Measurements from ENCODE around the gene CYP19A1. TPM values are rescaled to one million over a fixed set of nuclear protein-coding genes. Genes with fewer than 3 reads are reported as not detected.

CYP19A1 gene
- total RNA-seq, 1 donor from 2014 or later: not detected

DNA sequence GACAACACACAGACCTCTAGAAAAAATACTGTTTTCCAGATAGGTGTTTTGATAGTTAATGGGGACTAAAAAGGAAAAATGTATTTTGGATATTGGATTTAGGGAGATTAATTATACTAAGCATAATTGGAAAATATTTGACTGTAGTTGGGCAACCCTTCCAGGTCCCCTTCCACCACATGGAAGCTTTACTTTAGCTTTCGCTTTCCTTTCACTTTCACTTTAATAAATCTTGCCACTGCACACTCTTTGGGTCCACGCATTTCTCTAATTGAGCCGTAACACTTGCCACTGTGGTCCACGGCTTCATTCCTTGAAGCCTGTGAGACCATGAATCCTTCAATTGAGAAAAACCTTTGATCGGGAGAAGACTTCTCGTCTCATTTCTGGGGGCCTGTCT, 18.6 kb upstream of the CYP19A1 start:
- ATAC-seq: no peak

DNA sequence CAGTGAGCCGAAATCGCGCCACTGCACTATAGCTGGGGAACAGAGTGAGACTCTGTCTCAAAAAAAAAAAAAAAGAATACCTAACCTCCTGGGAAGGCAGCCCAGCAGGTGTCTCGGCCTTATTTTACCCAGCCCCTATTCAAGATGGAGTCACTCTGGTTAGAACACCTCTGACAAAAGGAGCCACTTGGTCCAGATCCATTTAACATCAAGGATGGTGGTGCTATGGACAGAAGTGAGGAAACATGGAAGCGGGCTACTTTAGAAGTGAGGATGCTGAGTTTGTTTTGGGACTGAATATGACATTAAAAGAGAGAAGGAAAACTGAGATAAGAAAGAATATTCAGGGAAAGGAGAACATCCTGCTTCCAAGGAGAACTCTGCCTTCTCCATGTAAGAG, 17.8 kb upstream of the CYP19A1 start:
- ATAC-seq: no peak

DNA sequence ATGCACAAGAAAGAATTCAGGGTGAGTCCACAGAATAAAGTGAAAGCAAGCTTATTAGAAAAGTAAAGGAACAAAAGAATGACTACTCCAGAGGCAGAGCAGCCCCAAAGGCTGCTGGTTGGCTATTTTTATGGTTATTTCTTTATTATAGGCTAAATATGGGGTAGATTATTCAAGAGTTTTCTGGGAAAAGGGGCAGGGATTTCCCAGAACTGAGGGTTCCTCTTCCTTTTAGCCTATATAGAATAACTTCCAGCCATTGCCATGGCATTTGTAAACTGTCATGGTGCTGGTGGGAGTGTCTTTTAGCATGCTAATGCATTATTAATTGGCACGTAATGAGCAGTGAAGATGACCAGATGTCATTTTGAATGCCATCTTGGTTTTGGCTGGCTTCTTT, 16.7 kb upstream of the CYP19A1 start:
- no peak for ATAC-seq

DNA sequence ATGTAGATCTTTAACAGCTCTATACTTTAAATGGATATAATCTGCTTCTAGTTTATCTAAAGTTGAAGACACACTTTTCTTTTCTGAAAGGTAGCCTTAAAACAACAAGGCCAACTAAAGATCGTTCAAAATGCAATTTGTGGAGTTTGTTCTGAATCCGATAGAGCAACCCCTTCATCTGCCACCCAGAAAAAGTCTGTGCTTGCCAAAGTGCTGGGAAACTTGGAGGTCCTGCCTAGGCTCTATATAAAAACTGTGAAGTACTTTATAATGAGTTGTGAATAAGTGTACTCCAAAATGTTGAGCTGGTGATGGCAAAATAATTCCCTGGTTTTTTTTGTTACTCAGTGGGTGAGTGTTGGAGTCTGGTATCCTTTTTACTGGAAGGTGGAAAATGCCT, 15.6 kb upstream of the CYP19A1 start:
- no peak for ATAC-seq

DNA sequence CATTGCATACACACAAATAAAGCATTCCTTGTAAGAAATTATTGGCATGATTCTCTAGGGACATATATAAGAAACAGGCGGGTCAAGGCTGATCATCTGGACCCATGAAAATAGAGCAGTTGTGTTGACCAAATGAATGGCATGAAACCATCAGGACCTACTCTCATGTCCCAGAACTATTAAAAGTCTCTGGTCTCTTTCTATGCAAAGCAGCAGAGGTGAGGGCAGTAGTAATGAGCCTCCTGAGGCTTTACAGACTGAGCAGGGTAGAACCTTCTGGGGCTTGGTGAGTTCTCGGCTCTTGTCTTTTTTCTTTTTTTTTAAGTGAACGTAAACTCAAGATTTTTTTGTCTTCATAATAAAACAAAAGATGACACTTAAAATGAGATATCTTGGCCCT, 12.3 kb upstream of the CYP19A1 start:
- ATAC-seq: no peak

DNA sequence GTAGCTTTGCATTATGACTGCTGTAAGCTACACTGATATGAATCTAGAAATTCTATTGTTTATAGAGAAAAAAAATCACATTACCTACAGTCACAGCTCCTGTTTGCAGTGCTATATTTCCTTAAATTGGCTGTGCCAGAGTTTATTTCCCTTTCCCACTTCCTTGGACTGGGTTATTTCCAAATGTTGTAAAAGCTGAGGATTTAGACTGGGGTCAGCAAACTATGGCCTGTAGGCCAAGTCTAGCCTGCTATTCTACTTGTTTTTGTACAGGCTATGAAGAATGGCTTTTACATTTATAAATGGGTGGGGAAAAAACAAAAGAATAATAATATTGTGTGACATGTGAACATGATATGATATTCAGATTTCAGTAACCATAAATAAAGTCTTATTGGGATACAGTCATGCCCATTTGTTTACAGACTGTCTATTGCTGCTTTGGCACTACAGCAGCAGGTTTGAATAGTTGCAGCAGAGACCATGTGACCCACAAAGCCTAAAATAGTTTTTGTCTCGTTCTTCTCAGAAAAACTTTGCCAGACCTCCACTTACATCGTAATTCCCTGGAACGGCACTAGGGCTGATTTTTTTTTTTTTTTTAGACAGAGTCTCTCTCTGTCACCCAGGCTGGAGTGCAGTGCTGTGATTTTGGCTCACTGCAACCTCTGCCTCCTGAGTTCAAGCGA, 10.9 kb upstream of the CYP19A1 start:
- ATAC-seq: no peak

DNA sequence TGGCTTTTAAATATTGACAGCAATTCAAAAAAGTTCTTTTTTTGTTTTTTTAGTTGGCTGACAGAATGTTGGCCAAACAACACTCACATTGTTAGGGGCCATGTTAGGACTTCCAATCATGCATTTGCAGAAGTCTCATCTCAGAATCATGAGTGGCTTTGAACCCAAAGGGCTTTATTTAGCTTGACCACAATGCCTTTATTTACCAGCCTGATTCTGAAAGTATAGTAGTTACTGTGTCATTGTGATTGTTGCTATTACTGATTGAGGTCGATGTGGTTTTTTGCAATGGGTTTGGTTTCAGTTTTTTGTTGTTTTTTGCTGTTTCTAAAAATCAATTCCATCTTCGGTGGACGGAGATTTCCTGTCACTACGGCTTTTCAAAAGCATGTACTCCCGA, 10.3 kb upstream of the CYP19A1 start:
- no peak for ATAC-seq

DNA sequence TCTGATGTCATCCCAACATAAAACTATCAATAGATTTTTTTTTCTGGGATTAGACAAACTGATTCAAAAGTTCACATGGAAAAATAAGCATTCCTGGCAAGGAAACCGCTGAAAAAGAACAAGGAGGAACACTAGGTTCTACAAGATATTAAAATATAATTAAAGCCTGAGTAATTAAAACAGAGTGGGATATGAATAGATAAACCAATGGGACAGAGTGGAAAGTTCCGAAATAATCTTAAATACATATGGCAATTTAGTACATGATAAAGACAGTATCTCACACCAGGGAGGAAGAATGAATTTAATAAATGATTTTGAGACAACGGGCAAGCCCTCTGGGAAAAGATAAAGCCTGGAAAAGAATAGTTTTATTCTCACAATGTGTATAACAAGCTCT, 7.7 kb upstream of the CYP19A1 start:
- no peak for ATAC-seq

DNA sequence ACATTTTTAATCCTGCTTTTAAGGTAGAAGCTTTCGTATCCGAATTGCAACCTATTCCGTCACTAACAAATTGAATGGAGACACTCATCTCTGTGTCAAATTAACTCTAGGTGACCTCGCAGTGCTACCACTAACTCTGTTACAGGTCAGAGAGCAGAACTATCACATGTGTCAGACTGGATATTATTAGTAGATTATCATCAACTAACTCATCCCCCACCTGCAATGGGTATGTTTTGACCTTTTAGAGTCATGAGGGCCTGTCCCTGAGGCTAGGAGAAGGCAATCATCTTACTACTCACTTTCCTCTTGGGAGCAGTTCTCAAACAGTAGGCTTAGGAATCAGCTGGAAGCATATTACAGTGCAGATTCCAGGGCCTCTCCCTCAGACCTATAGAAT, 5.1 kb upstream of the CYP19A1 start:
- no peak for ATAC-seq

DNA sequence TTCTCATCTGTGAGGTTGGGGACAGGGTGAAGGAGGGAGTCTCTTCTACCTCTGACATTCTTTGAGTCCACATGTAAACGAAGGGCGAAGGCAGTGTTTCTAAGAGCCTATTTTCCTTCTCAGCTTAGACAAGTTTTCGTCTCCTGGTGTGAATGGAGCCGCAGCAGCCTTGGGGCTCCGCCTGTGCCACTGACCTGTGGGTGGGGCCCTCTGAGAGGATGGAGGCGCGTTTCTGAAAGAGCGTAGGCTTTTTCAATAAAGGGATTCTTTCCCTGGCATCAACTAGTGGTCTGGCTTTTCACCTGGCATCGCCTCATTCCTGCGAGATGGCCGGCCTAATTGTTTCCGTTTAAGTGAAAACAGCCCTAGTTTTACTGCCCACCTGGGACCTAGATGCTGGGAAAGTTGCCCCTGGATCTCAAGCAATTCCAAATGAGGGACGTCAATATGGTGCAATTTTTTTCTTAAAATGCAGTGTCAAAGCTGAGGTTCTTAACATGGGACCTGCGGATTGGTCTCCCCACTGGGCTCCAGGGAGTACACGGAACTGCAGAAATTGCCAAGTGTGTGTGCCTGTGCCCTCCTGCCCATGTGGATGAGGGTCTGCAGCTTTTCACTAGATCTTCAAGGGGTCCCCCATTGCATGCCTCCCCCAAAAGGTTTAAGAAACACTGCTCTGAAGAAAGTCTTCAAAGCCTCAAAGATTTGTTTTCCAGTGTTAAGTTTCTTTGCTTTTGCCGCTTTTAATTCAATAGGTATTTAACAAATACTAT, 4.0 kb upstream of the CYP19A1 start:
- no peak for ATAC-seq

DNA sequence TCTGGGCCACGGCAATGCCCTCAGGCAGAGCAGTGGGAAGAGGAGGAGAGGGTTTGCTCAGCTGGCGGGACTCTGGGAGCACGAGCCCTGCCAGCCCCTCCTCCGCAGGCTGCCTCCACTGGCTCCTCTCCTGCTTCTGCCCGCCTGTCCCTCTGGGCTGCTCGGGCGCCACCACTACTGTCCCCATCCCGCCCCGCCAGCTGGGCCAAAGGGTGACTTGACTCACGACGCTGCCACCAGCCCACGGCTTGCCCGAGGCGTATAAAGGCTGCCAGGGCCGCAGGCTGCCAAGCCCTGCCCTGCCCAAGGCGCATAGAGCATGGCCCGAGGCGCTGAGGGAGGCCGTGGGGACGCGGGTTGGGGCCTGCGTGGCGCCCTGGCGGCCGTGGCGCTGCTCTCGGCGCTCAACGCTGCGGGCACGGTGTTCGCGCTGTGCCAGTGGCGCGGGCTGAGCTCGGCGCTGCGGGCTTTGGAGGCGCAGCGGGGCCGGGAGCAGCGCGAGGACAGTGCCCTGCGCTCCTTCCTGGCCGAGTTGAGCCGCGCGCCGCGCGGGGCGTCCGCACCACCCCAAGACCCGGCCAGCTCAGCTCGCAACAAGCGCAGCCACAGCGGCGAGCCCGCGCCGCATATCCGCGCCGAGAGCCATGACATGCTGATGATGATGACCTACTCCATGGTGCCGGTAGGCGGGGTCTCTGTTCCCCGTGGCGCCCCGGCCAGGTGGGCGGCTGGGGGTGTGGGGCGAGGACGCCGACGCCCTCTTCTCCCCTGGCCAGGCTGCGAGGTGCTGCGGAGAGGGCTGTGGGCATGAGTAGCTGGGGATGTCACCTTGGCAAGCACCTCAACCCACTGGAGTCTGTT, 3.2 kb upstream of the CYP19A1 start, which contains the start of gene GLDN:
Gene GLDN, plus strand, starts transcription at position 290 of the 861 bp plus-strand sequence. Its CDS starts 30 bp downstream, at position 320.
- peak; percentile 47 for ATAC-seq

DNA sequence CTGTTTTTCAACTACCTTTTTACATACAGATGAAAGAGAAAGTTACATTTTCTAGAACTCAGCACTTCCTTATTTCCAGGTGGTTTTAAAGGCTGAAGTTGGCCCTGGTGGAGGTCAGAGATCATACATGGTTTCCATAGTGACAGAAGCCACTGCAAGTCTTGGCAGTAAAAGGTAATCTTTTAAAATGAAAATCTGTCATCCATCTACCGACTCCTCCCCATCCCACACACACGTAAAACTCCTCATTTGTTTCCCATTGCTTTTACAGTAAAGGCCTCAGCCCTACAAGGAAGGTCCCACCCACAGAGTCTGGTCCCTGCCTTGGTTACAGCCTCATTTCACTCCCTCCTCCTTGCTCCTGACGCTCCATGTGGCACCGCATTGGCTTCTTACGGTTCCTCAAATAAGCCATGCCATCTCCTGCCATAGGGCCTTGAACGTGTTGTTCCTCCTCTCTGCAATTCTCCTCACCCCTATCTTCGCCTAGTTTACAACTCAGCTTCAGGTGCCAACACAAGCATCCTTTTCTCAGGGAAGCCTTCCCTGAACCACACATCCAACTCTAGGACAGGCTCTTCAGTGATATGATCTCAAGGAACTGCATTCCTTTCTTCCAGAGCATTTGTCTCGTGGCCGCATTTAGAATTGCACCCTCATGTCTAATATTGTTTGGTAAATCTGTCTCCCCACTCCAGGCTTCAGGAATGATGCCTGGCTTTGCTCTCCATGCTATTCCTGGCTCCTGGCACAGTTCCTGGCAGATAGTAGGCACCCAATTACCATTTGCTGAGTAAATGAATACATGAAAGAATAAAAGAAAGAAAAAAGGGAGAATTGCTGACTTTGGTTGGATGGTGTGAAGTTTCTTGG, 2.6 kb downstream of the CYP19A1 start:
- ATAC-seq: no peak

DNA sequence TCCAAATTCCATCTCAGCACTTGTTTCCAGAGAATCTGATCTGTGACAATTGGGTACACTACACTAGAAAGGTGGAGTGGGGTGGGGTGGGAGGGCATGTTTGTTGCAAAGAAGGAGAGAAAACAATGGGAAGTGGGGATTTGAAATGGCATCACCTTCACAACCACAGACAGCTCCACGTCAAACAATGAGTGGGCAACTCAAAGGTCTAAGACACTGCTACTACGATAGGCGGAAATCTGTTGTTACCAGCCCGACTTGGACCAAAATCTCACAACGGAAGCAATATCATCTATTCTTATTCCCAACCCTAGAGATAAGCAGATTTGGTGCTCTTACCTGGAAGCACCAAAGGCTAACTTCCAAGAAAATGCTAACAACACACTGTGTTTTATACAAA, 3.3 kb downstream of the CYP19A1 start:
- ATAC-seq: no peak

DNA sequence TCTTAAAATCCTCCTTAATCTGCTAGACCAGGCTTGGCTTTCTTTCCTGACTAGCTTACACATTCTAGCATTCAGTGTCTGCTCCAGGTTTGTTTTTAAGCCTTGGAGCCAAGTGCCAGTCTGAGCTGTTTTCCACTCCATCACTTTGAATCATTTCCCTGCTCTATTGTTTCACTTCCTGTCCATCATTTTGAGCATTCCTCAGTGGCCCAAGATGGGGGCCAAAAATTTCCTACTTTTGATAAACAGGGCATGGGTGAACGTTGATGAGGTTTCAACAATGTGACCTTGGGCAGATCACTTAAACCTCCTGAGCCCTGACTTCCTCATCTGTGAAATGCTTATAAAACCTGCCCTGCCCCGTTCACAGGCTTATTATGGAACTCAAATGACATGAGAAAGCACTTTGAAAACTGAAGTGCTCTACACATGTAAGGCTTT, 4.4 kb downstream of the CYP19A1 start:
- ATAC-seq: no peak

DNA sequence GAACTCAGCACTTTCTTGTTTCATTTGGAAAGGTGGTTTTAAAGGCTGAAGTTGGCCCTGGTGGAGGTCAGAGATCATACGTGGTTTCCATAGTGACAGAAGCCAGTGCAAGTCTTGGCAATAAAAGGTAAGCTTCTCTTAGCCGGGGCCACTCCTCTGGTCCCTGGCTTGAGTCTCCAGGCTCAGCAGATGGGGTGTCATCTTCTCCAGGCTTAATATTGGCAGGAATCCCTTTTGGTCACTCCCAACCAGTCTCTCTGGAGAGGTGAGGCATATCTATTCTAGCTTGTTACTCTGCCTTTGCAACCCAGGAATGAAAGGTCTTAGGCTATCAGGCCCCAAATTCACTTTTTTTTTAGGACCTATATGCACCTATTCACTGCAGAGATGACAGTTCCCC, 4.8 kb downstream of the CYP19A1 start:
- ATAC-seq: no peak

DNA sequence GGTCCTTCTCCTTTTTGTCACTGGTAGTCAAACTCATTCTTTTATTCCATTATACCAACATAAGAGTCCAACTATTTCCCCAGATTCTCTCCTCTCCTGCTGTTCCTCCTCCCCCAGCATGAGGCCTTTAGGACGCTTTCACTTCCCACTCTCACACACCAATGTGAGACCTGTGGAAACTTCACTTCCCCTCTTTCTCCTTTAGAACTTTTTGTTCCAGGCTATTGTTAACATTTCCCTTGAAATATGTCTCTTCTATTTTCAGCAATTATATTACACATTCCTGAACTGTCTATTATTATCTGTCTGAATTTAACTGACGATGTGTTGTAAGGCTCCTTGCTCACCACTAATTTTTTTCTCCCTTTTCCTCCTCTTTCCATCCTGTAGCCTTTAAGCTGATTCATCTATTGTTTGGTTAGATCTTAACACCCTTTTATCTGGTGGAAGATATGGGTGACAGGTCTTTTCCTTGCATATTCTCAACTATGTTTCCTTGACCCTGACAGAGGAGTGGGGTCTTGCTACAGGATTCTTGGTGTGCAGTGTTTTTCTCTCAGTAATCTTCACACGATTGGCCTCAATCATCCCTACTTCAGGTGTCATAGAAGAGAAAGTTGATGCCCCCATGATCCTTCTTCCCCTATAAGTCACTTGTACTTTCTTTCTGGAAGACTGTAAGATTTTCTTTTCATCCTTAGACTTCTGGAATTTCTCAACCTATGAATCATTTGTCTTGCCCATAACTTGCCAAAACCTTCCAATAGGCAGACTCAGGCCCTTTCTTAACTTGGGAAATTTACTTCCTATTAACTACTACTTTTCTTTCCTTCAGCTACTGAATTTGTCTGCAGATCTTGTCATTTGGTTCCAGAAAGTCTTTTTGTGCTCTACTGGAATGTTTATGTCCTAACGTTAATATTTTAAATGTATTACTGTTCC, 5.9 kb downstream of the CYP19A1 start:
- no peak for ATAC-seq

DNA sequence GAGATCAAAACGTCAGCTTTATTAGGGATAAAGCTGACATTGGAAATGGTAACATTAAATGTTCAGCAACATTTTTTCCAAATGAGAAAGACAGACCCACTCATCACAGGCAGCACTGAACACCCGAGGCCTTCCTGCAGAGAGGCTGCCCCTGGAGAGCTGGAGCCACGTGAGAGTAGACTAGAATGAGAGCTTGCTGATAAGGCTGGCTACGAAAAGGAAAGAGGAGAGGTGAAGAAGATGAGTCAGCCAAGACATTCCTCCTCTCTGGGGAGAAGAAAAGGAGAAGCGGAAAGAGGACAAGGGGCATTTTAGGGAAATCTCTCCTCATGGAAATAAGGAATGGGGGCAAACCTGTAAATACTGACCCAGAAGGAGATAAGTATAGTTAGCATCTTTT, 7.3 kb downstream of the CYP19A1 start:
- no peak for ATAC-seq

DNA sequence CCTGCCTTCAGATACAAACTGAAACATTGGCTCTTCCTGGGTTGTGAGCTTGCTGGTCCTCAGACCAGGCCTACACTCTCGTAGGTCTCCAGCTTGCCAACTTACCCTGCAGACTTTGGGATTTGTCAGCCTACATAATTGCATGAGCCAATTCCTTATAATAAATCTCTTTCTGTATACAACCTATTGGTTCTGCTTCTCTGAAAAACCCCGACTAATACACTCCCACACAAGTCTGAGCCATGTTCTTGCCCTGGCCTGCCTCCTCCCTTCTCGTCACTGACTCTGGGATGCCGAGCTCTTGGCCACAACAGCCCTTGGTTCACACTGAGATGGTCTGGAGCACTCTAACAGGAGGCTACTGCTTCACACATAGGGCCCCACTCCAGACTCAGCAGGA, 9.5 kb downstream of the CYP19A1 start:
- no peak for ATAC-seq

DNA sequence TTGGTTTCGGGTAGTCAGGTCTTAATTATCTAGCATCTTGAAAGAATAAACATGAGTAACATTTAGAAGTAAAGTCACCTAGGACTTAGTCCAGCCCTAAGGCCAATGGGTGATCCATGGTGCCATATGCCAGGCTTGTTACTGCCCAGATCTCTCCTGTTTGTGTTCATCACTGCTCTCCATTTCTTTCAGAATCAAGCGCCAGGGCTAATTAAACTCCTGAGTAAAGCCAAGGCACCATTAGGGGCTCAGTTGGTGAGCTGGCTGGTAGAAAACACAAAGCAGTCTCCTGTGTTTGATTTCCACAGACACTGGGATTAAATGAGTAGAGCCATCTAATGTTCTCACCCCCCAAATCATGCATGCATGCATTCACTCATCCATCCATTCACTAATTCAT, 11.3 kb downstream of the CYP19A1 start:
- no peak for ATAC-seq

DNA sequence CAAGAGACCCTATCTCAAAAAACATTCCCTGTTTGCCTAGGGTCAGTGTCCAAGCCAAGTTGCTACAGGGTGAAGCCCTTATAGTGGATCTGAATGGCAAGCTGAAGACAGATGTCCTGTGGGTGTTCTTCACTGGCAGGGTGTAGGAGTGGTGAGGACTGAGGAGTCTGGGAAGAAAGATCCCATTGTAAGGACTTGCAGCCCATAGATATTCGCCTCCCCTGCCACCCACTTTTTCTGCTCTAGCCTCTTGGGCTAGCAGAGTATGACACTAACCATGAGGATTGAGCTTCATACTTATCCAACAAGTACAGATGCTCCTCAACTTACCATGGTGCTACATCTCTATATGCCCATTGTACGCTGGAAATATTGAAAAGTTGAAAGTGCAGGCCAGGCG, 13.2 kb downstream of the CYP19A1 start:
- ATAC-seq: no peak

DNA sequence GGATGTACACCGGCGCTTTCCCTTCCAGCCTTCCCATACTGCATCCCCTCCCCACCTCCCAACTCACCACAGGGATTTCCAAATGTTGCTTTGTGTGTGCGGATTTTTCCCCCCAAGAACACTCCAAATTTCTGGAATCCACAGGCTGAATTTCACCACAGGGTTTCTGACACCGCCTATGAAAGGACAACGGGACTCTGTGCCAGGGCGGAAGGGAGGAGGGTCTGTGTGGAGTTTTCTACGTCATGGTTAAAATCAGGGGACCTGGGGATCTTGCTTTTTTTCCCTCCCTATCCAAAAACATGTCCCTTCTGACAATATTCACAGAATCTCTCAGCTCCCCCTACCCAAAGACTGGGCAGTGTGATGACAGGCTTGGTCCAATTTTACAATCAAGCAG, 14.6 kb downstream of the CYP19A1 start:
- no peak for ATAC-seq
